Pons (tissue), 1 donor: Measurements from ENCODE around the gene CDK8.
A peak's percentile ranks its signal among the peaks of the same experiment; 100 is the strongest.

Experiments used
- DNase-seq: peaks from one replicate; pipeline ENCODE4 v3.0.0-alpha.2; 2016; ENCODE audit warnings: low spot score

The CDK8 gene

GRCh38 chr13:26382835-26383234 lies 128.9 kb downstream of the CDK8 start:
- DNase-seq: no peak

- no peak for DNase-seq
These were observed 130.7 kb downstream of the CDK8 start for GRCh38 chr13:26384587-26384986.

GRCh38 chr13:26386026-26386425 lies 132.1 kb downstream of the CDK8 start:
- no peak for DNase-seq

GRCh38 chr13:26390203-26390602 lies 136.3 kb downstream of the CDK8 start:
- no peak for DNase-seq

- DNase-seq: no peak
These were observed 146.6 kb downstream of the CDK8 start for GRCh38 chr13:26400545-26400944.

GRCh38 chr13:26401069-26401468 lies 147.1 kb downstream of the CDK8 start:
- no peak for DNase-seq

- DNase-seq: no peak
These were observed 147.7 kb downstream of the CDK8 start for GRCh38 chr13:26401578-26402021.

- DNase-seq: no peak
These were observed 152.9 kb downstream of the CDK8 start for GRCh38 chr13:26406791-26407190.

- no peak for DNase-seq
These were observed 157.3 kb downstream of the CDK8 start for GRCh38 chr13:26411206-26411605.

- DNase-seq: peak; percentile 23
These were observed 158.3 kb downstream of the CDK8 start for GRCh38 chr13:26412263-26412662.

GRCh38 chr13:26412936-26413716 lies 159.2 kb downstream of the CDK8 start:
- DNase-seq: no peak

- DNase-seq: no peak
These were observed 166.5 kb downstream of the CDK8 start for GRCh38 chr13:26420282-26420960.

- DNase-seq: no peak
These were observed 168.1 kb downstream of the CDK8 start for GRCh38 chr13:26422036-26422435.

- peak; percentile 14 for DNase-seq
These were observed 169.7 kb downstream of the CDK8 start for GRCh38 chr13:26423629-26424028.

- no peak for DNase-seq
These were observed 170.3 kb downstream of the CDK8 start for GRCh38 chr13:26424181-26424580.

GRCh38 chr13:26425443-26426358 lies 171.8 kb downstream of the CDK8 start:
- DNase-seq: peak; percentile 53

GRCh38 chr13:26433776-26434175 lies 179.8 kb downstream of the CDK8 start:
- no peak for DNase-seq

GRCh38 chr13:26435171-26435570 lies 181.2 kb downstream of the CDK8 start:
- DNase-seq: no peak

- DNase-seq: no peak
These were observed 181.7 kb downstream of the CDK8 start for GRCh38 chr13:26435646-26436045.

GRCh38 chr13:26436914-26437313 lies 183.0 kb downstream of the CDK8 start:
- no peak for DNase-seq

GRCh38 chr13:26440111-26440510 lies 186.2 kb downstream of the CDK8 start:
- DNase-seq: no peak

GRCh38 chr13:26441476-26441875 lies 187.5 kb downstream of the CDK8 start:
- no peak for DNase-seq
